ENCODE data around the gene CDC25B. TPM values are rescaled to one million over a fixed set of nuclear protein-coding genes. Genes with fewer than 3 reads are reported as not detected.
A peak's percentile ranks its signal among the peaks of the same experiment; 100 is the strongest.

Gene CDC25B
- total and polyA plus RNA-seq, 2 of the 13 experiments (the other 11 are each of a cell fraction or from before 2014, with no cell fraction given): 14.5 to 19.4 TPM

DNA sequence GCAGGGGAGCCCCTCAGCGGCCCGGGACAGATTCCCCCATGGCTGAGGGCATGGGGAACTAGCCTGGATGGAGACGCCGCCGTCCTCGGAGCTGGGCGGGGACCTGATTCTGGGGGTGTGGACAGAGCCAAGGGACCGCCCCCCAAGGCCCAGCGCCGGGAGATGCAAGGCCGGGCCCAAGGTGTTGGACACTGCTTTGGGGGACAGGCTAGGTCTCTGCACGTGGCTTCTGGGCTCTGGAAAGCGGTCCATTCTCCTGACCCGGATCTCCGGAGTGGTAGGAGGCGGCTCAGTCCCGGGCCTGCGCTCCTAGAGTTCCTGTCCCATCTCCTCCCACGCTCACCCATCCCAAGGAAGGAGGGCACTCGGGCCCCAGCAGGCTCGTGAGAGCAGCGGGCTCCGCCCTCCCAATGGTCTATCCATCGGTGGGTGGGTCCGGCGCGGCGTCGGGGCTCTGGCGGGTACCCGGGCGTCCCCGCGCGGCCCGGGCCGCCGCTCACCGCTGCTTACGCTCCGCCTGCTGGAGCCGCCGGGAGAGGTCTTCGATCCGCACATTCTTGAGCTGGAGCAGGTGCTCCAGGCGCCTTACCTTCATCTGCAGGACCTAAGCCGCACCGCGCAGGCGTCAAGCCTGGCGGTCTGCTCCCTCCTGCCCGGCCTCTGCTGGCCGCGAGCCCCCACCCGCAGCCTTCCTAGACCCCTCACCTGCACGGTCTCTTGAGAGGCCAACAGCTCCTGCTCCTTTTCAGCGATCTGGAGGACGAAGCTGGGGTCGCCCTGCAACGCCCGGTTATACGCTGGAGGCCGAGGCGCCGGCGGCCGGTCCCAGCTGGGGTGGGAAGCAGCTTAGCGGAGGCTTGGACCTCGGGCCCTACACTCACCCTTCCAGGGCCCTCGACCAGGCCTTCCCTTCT, 18.1 kb upstream of the CDC25B start (continued):
- TF ChIP-seq ZSCAN12 (CRISPR knock-in tag; IDR thresholded peaks at IDR 0.05): no peak
- no peak for TF ChIP-seq GFI1 (CRISPR knock-in tag; IDR thresholded peaks at IDR 0.05; ENCODE audit: borderline replicate concordance)
- TF ChIP-seq, protein P1, sequence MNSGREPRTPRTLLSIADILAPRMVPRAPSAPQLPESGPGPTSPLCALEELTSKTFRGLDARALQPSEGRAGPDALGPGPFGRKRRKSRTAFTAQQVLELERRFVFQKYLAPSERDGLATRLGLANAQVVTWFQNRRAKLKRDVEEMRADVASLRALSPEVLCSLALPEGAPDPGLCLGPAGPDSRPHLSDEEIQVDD (CRISPR knock-in tag; IDR thresholded peaks at IDR 0.05; ENCODE audit: borderline replicate concordance): 0 out of 2 replicates have a peak, but pooled peaks have one; percentile 17
- TF ChIP-seq, protein P2, sequence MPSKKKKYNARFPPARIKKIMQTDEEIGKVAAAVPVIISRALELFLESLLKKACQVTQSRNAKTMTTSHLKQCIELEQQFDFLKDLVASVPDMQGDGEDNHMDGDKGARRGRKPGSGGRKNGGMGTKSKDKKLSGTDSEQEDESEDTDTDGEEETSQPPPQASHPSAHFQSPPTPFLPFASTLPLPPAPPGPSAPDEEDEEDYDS (CRISPR knock-in tag; IDR thresholded peaks at IDR 0.05): no peak
- TF ChIP-seq PAF1 (CRISPR knock-in tag; IDR thresholded peaks at IDR 0.05): no peak
- TF ChIP-seq ZNF605 (CRISPR knock-in tag; IDR thresholded peaks at IDR 0.05): peak; percentile 69
- TF ChIP-seq, protein P3, sequence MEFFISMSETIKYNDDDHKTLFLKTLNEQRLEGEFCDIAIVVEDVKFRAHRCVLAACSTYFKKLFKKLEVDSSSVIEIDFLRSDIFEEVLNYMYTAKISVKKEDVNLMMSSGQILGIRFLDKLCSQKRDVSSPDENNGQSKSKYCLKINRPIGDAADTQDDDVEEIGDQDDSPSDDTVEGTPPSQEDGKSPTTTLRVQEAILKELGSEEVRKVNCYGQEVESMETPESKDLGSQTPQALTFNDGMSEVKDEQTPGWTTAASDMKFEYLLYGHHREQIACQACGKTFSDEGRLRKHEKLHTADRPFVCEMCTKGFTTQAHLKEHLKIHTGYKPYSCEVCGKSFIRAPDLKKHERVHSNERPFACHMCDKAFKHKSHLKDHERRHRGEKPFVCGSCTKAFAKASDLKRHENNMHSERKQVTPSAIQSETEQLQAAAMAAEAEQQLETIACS (CRISPR knock-in tag; IDR thresholded peaks at IDR 0.05): 0 out of 2 replicates have a peak, but pooled peaks have one; percentile 32
- no peak for TF ChIP-seq MZF1 (CRISPR knock-in tag; IDR thresholded peaks at IDR 0.05; ENCODE audit: borderline replicate concordance)
- TF ChIP-seq ZSCAN29 (CRISPR knock-in tag; conservative IDR thresholded peaks at IDR 0.05): no peak
- no peak for TF ChIP-seq AGO2 (optimal IDR thresholded peaks at IDR 0.05; ENCODE audit: low read depth, low read length)
- TF ChIP-seq TRIM24 (CRISPR knock-in tag; IDR thresholded peaks at IDR 0.05): no peak
- TF ChIP-seq GTF3A (CRISPR knock-in tag; conservative IDR thresholded peaks at IDR 0.05): no peak
- TF ChIP-seq CENPT (CRISPR knock-in tag; IDR thresholded peaks at IDR 0.05; ENCODE audit: low read depth): peak; percentile 75; the same call in 1 of the 2 replicates
- TF ChIP-seq SKI (IDR thresholded peaks at IDR 0.05; ENCODE audit: partially characterized antibody): no peak
- TF ChIP-seq, protein P4, sequence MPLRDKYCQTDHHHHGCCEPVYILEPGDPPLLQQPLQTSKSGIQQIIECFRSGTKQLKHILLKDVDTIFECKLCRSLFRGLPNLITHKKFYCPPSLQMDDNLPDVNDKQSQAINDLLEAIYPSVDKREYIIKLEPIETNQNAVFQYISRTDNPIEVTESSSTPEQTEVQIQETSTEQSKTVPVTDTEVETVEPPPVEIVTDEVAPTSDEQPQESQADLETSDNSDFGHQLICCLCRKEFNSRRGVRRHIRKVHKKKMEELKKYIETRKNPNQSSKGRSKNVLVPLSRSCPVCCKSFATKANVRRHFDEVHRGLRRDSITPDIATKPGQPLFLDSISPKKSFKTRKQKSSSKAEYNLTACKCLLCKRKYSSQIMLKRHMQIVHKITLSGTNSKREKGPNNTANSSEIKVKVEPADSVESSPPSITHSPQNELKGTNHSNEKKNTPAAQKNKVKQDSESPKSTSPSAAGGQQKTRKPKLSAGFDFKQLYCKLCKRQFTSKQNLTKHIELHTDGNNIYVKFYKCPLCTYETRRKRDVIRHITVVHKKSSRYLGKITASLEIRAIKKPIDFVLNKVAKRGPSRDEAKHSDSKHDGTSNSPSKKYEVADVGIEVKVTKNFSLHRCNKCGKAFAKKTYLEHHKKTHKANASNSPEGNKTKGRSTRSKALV (CRISPR knock-in tag; IDR thresholded peaks at IDR 0.05): 0 out of 2 replicates have a peak, but pooled peaks have one; percentile 83
- TF ChIP-seq, protein P5, sequence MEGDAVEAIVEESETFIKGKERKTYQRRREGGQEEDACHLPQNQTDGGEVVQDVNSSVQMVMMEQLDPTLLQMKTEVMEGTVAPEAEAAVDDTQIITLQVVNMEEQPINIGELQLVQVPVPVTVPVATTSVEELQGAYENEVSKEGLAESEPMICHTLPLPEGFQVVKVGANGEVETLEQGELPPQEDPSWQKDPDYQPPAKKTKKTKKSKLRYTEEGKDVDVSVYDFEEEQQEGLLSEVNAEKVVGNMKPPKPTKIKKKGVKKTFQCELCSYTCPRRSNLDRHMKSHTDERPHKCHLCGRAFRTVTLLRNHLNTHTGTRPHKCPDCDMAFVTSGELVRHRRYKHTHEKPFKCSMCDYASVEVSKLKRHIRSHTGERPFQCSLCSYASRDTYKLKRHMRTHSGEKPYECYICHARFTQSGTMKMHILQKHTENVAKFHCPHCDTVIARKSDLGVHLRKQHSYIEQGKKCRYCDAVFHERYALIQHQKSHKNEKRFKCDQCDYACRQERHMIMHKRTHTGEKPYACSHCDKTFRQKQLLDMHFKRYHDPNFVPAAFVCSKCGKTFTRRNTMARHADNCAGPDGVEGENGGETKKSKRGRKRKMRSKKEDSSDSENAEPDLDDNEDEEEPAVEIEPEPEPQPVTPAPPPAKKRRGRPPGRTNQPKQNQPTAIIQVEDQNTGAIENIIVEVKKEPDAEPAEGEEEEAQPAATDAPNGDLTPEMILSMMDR (CRISPR knock-in tag; IDR thresholded peaks at IDR 0.05): peak; percentile 21; the same call in 1 of the 2 replicates
- no peak for TF ChIP-seq FOXJ3 (CRISPR knock-in tag; IDR thresholded peaks at IDR 0.05; ENCODE audit: borderline replicate concordance)

Data from HepG2 (cell line).